ENCODE results near the gene GRWD1. TPM values are rescaled to one million over a fixed set of nuclear protein-coding genes. Genes with fewer than 3 reads are reported as not detected.
A peak's percentile ranks its signal among the peaks of the same experiment; 100 is the strongest.

GRWD1 gene
- total RNA-seq, 4 donors from 2014 or later = 9.4 to 49.7 (median 13.6) TPM

GRCh38 chr19:48445256-48445605, 552 bp upstream of the GRWD1 start:
- H3K27ac ChIP-seq = peak overlapping the region; percentile 77 to 88 (median 86)
- H3K27me3 ChIP-seq = peaks cover 36% of the 10 kb centered on the region
- WGBS, 2 donors (ENCODE audit: low coverage in 1 of 2) = 8% methylated on average over 6 of the region's 6 CpGs; no CpG with 5 or more reads in 1 of the 2 donors
- in situ Hi-C loops (cut with MboI; ENCODE audit: low pct_ligation_motif_present in 1 of 4, low pct_unique_long_range_greater_than_20kb in 1 of 4, low sequenced_read_pairs in 3 of 4) (no loop called here), intact Hi-C loops (cut with DNase I; ENCODE audit: low total_unique reads) (no loop called here)
- no peaks in the 10 kb centered on the region for H3K9me3 ChIP-seq
- TF ChIP-seq EP300 (IDR thresholded peaks at IDR 0.05; ENCODE audit: low read depth) = no peak
- no peak for TF ChIP-seq POLR2AphosphoS5 (IDR thresholded peaks at IDR 0.05)
- TF ChIP-seq, protein P1, sequence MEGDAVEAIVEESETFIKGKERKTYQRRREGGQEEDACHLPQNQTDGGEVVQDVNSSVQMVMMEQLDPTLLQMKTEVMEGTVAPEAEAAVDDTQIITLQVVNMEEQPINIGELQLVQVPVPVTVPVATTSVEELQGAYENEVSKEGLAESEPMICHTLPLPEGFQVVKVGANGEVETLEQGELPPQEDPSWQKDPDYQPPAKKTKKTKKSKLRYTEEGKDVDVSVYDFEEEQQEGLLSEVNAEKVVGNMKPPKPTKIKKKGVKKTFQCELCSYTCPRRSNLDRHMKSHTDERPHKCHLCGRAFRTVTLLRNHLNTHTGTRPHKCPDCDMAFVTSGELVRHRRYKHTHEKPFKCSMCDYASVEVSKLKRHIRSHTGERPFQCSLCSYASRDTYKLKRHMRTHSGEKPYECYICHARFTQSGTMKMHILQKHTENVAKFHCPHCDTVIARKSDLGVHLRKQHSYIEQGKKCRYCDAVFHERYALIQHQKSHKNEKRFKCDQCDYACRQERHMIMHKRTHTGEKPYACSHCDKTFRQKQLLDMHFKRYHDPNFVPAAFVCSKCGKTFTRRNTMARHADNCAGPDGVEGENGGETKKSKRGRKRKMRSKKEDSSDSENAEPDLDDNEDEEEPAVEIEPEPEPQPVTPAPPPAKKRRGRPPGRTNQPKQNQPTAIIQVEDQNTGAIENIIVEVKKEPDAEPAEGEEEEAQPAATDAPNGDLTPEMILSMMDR (IDR thresholded peaks at IDR 0.05) = peak in 3 of 5 experiments; percentile 34 to 46 (median 38)
- no peak for TF ChIP-seq POLR2A (IDR thresholded peaks at IDR 0.05)
- peaks cover 8 to 26% (median 15%) of the 10 kb centered on the region in 4 donors for H3K4me1 ChIP-seq
- peak overlapping the region in 3 of 4 donors; percentile 87 to 97 (median 95) for H3K4me3 ChIP-seq
- DNase-seq = no peak
- H3K36me3 ChIP-seq = peaks cover 0 to 5% (median 1%) of the 10 kb centered on the region in 4 donors

DNA sequence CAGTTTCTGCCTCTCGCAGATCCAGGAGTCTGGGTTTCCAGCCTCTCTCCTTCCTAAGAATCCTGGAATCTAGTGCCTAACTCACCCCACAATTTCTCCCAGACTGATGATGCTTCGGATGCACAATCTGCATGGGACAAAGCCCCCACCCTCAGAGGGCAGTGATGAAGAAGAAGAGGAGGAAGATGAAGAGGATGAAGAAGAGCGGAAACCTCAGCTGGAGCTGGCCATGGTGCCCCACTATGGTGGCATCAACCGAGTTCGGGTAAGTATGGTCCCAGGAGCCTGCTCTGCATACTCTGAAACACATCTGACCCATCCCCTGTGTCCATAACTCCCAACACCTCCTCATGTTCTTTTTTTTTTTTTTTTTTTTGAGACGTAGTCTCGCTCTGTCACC, 796 bp downstream of the GRWD1 start:
- no peak for DNase-seq
- peaks cover 0 to 17% (median 8%) of the 10 kb centered on the region in 4 donors for H3K36me3 ChIP-seq
- peak overlapping the region in 3 of 4 donors; percentile 87 to 97 (median 95) for H3K4me3 ChIP-seq
- intact Hi-C loops (cut with DNase I; ENCODE audit: low total_unique reads) = no loop called here
- peaks cover 27% of the 10 kb centered on the region for H3K27me3 ChIP-seq
- in situ Hi-C loops (cut with MboI; ENCODE audit: low pct_ligation_motif_present in 1 of 4, low pct_unique_long_range_greater_than_20kb in 1 of 4, low sequenced_read_pairs in 3 of 4) = no loop called here
- peaks cover 8 to 26% (median 15%) of the 10 kb centered on the region in 4 donors for H3K4me1 ChIP-seq
- 67 to 92% methylated on average over 3 to 7 of the region's 7 CpGs for WGBS, 2 donors (ENCODE audit: low coverage in 1 of 2)
- no peaks in the 10 kb centered on the region for H3K9me3 ChIP-seq
- H3K27ac ChIP-seq = peak overlapping the region in 3 of 4 donors; percentile 77 to 88 (median 87)
- TF ChIP-seq, protein P1 (IDR thresholded peaks at IDR 0.05) = no peak
- TF ChIP-seq POLR2A (IDR thresholded peaks at IDR 0.05) = no peak
- no peak for TF ChIP-seq POLR2AphosphoS5 (IDR thresholded peaks at IDR 0.05)

DNA sequence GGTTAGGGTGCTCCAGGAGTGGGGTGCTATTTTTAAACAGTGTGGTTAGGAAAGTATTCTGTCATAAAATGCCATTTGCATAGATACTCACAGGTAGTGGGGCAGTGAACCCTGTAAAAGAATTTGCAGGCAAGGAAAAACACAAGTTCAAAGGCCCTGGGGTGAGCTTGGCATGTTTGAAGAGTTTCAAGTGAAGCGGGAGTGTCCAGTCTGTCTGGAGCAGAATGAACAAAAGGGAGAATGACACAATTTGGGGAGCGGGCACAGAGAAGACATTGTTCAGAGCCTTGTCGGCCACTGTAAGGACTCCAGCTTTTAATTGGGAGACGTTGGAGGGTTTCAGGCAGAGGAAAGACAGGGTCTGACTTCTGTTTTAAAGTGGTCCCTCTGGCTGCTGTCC, 2.8 kb downstream of the GRWD1 start:
- 85 to 90% methylated on average over 4 of the region's 4 CpGs for WGBS, 2 donors (ENCODE audit: low coverage in 1 of 2)

DNA sequence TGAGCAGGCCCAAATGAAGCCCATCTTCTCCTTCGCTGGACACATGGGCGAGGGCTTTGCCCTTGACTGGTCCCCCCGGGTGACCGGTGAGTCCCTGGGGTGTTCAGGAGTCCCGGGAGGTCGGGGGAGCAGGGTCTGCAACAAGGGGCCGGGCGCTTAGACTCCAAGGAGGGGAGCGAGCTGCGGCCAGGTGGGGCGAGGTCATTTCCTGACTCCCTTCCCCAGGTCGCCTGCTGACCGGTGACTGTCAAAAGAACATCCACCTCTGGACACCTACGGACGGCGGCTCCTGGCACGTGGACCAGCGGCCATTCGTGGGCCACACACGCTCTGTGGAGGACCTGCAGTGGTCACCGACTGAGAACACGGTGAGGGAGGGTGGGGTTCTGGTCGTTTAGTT, 4.7 kb downstream of the GRWD1 start:
- Histone ChIP-seq H3K36me3 (peaks cover 0 to 33% (median 16%) of the 10 kb centered on the region in 4 donors), H3K27ac (no peak overlapping the region), H3K4me3 (no peak overlapping the region), H3K4me1 (peaks cover 3 to 13% (median 6%) of the 10 kb centered on the region in 4 donors), H3K9me3 (no peaks in the 10 kb centered on the region), H3K27me3 (no peaks in the 10 kb centered on the region)
- in situ Hi-C loops (cut with MboI; ENCODE audit: low pct_ligation_motif_present in 1 of 4, low pct_unique_long_range_greater_than_20kb in 1 of 4, low sequenced_read_pairs in 3 of 4) = no loop called here
- WGBS, 2 donors (ENCODE audit: low coverage in 1 of 2) = 94 to 100% methylated on average over 7 to 23 of the region's 23 CpGs
- DNase-seq = no peak
- TF ChIP-seq POLR2A (IDR thresholded peaks at IDR 0.05) (no peak), POLR2AphosphoS5 (IDR thresholded peaks at IDR 0.05) (no peak), EP300 (IDR thresholded peaks at IDR 0.05; ENCODE audit: low read depth) (no peak)
- TF ChIP-seq, protein P1 (IDR thresholded peaks at IDR 0.05) = no peak
- intact Hi-C loops (cut with DNase I; ENCODE audit: low total_unique reads) = no loop called here

More for the DNA sequence above, 2.8 kb downstream of the GRWD1 start:
- H3K27me3 ChIP-seq = peaks cover 13% of the 10 kb centered on the region
- no peak overlapping the region for H3K4me3 ChIP-seq
- H3K4me1 ChIP-seq = peaks cover 8 to 24% (median 15%) of the 10 kb centered on the region in 4 donors
- DNase-seq = no peak
- intact Hi-C loops (cut with DNase I; ENCODE audit: low total_unique reads) = no loop called here
- TF ChIP-seq POLR2AphosphoS5 (IDR thresholded peaks at IDR 0.05) (no peak), EP300 (IDR thresholded peaks at IDR 0.05; ENCODE audit: low read depth) (no peak), POLR2A (IDR thresholded peaks at IDR 0.05) (no peak)
- TF ChIP-seq, protein P1 (IDR thresholded peaks at IDR 0.05) = no peak
- H3K36me3 ChIP-seq = peaks cover 0 to 33% (median 14%) of the 10 kb centered on the region in 4 donors
- in situ Hi-C loops (cut with MboI; ENCODE audit: low pct_ligation_motif_present in 1 of 4, low pct_unique_long_range_greater_than_20kb in 1 of 4, low sequenced_read_pairs in 3 of 4) = no loop called here
- no peaks in the 10 kb centered on the region for H3K9me3 ChIP-seq
- no peak overlapping the region for H3K27ac ChIP-seq
